Activated CD4-positive, alpha-beta T cell treated with anti-CD3 and anti-CD28 coated beads, Interleukin-2, amount 50 U/mL, for 16 hours (primary cell): ENCODE results near the gene SLC35F3.

Source experiments
- DNase-seq: peaks from one replicate; pipeline ENCODE4 v3.0.0-alpha.2; 2020

SLC35F3 gene

GRCh38 chr1:234265321-234265720 lies 360.8 kb downstream of the SLC35F3 start:
- DNase-seq = no peak

DNA sequence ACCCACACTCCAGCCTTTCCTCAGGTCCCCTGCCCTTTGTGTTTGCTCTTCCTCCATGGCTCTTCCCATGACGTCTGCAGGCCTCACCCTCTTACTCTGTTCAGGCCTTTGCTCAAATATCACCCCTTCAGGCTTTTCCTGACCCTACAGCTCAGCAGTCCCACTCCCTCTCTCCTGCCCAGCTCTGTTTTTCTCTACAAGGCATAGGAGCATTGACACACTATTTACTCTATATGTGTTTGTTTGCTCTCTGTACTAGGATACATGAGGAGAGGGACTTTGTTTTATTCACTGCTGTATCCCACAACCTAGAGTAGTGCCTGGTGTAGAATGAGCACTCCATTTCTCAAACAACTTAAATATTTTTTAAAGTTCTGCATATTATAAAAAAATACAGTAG lies 361.4 kb downstream of the SLC35F3 start:
- DNase-seq = no peak

GRCh38 chr1:234270093-234270492 lies 365.6 kb downstream of the SLC35F3 start:
- peak; percentile 57 for DNase-seq

DNA sequence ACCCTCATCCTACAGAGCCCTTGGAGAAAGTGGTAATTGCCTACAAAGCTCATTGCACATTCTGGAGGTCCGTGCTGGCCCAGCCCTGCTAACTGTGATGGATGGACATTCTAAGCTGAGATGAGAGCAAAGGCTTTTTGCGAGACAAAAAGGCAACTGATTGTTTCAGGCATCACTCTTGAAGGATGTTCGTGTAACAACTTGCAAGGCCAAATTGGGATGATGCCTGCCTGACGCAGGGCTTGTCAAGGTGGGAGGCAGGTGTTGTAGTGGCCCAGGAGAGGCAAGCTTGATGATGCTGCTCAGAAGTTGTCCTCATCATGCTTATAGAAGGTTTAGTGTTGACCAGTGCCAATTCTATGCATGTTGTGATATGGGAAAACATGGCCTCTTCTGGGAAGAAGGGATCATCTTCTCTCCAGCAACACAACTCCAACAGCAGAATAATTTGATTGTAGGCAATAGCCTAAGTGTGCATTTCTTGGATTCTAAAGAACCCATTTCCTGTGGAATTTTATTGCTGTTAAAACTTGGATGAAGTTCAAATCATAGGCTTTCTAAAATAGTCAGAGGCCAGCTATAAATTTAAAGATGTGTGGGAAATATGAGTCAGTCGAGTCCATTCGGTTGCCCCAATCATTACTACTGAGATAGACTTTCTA lies 366.2 kb downstream of the SLC35F3 start:
- no peak for DNase-seq

GRCh38 chr1:234271243-234271606 lies 366.7 kb downstream of the SLC35F3 start:
- DNase-seq = peak; percentile 80

DNA sequence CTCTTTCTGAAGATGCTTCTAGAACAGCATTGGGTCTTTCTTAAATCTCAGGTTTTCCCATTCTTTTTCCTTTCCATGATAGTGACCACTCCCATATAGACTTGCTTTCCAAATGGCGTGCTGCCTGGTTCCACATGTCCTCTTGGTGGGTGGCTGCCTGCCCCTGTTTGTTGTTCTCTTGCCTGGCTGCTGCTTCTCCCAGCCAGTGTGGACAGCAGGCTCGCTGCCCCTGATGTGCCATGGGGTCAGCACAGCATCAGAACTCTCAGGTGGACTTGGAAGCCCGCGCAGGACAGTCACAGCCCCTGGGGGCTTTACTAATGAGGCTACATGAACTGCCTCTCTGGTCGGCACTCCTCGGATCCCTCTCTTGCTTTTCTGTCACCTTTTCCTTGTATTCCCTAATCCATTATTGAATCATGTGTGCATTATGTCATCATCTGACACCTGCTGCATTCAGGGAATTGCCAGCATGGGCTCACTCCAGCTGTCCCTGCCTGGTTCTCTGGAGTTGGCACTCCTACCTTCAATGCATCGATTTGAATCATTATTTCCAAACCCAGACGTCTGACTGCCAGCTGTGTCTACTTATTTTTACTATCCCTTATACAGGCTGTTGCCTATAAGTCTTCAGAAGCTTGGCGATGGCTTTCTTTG lies 368.3 kb downstream of the SLC35F3 start:
- no peak for DNase-seq

GRCh38 chr1:234273981-234274380 lies 369.5 kb downstream of the SLC35F3 start:
- no peak for DNase-seq

DNA sequence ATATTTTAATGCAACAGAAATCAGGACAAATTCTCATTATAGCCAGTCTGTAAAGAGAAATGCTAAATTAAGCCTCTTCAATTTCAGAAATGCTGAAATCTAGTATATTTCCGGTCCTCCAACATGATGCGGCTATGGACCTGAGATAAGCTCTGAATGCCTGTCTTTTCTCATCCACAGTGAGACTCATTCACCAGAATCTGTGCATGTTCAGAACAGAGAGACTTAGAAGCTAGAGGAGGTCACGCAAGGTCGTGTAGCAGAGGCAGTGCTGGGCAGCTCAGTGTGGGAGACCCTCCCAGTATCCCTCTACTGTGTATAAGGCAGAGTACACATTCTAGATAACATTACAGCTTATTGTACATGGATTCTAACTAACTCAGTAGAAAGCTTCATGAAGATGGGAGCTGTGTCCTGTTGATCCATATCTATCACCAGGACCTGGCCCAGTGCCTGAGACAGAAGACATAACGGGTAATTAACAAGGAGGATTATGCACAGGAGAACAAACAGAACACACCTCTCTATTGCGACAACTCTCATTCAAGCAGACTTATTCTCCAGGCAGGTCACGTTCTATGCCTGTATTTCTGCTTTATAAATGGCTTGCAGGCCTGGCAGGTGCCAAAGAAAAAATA lies 371.8 kb downstream of the SLC35F3 start:
- DNase-seq = no peak

DNA sequence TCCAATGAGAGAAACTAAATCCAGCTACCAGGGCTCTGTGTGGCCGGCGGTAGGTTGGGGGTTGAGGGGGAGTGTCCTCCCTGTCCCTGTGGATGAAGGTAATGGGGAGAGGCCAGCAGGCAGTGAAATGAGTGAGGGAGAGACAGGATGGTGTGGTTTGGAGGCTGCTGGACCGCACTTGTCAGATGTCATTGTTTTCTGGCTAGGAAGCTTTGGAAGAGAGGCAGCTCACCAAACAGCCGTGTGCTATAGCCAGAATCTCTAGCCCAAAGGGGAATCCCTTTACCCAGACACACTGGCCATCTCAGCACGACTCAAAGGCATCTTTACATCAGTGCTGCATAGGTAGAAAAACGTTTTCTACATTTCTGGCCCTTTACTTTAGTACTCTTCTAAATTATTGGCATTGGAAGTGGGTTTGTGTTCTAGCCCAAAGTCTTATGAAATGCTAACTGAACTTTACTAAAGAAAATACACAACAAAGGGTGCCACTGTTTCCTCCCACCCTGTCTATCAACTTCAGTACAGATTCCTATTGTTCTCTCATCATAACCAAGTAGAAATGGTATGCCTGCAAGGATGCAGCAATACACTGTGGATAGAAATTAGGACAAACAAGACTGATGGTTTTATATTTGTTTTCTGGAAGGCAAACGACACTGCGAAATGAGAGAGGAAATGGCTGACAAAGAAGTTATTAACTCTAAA lies 372.8 kb downstream of the SLC35F3 start:
- no peak for DNase-seq

- no peak for DNase-seq
Observed at GRCh38 chr1:234279021-234279420, 374.5 kb downstream of the SLC35F3 start.

DNA sequence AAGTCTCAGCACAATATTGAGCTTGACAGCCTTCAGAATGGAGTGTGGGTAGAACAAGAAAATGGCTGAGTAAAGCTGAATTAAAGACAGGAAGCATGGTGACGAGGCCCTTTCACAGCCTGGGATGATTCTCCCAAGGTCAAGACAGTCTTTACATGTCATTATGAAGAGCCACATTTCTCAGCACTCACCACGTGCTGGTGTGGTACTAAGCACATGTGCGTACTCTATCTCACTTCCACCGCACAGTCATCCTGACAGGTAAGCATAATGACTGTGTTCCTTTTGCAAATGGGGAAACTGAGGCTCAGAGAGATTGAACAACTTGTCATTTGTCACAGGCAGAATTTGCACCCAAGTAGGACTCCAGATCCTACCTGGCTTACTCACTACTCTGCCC lies 376.0 kb downstream of the SLC35F3 start:
- no peak for DNase-seq

GRCh38 chr1:234281826-234282489 lies 377.5 kb downstream of the SLC35F3 start:
- DNase-seq = no peak

DNA sequence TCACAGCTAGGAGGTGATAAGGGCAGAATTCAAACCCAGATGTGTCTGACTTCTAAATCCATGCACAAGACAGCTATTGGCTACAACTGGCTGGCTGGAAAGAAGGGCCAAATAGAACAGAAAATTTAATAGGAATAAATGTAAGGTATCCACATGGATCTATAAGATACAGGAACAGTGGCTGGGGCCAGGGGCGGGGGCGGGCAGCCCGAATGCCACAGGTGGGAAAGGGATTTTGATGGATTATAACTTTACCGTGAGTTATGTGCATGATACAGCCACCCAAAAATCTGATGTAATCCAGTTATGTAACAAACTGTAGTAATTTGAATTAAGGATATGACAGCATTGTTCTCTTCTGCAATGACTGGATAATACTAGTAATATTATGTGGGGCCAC lies 381.7 kb downstream of the SLC35F3 start:
- no peak for DNase-seq

DNA sequence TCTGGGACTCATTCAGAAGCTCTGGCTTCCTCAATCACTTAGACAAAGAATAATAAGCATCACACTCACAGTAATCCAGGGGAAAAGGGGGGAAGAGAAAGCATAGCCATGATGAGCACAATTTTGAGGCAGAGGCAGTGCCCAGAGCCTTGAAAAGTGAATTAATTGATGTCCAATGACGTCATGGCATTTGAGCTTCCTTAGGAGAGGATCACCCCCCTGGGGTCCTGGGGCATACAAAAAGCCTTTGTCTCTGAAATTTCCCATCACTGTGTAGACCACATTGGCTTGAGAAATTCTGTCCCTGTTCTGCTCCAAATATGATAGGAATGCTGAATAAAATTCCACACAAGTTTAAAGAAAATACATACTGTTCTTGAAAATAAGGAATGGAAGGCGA lies 384.5 kb downstream of the SLC35F3 start:
- no peak for DNase-seq

GRCh38 chr1:234289538-234290305 lies 385.2 kb downstream of the SLC35F3 start:
- DNase-seq = no peak

- DNase-seq = no peak
Observed at GRCh38 chr1:234292011-234292410, 387.5 kb downstream of the SLC35F3 start.

DNA sequence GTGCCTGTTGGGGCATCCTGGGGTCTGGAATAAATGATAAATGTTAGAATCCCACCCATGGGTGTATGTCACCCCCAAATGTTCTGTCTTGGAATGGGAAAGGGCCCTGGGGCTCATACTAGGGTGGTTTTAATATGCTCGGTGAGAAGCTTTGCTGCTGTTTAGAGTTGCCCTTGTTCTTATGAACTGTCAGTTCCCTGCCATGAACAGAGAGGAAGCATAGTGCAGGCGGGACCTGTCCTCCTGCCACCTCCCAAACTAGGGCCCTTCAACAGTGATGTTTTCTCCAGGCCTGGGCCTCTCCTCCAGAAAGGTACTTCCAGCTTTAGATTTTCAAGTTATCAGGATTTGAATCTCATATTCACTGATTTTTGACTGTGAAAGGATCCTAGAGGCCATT lies 388.1 kb downstream of the SLC35F3 start:
- DNase-seq = no peak

DNA sequence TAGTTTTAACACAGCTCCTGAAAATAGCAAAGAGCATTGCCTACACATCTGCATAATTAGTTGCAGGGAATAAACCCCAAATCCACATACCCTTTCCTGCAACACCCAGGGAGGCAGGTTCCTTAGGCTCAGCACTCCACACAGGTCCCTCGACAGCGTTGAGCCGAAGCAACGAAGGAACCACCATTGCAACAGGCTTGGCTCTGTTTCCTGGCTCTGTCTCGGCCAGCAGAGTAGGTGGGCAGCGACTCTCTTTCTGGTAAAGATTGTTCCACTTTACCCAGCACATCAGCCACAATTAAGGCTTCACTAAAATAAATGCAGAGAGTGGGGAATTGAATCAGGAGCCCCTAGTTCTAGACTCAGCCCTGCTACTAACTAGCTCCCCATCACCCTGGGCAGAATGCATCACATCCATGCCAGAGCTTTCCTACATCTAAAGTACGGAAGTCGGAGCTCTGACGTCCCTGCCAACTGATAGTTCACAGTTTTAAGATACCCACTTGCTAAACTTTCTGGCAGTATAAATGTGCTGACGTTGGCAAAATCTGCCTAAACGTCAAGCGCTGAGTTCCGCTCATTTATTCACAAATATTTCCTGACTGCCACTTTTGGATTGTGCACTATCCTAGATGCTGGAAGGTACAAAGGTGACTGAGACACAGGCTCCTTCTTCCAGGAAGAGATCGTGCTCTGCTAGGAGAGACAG lies 389.8 kb downstream of the SLC35F3 start:
- DNase-seq = no peak

- DNase-seq = no peak
Observed at GRCh38 chr1:234295068-234295467, 390.6 kb downstream of the SLC35F3 start.

GRCh38 chr1:234295626-234296025 lies 391.1 kb downstream of the SLC35F3 start:
- DNase-seq = no peak

DNA sequence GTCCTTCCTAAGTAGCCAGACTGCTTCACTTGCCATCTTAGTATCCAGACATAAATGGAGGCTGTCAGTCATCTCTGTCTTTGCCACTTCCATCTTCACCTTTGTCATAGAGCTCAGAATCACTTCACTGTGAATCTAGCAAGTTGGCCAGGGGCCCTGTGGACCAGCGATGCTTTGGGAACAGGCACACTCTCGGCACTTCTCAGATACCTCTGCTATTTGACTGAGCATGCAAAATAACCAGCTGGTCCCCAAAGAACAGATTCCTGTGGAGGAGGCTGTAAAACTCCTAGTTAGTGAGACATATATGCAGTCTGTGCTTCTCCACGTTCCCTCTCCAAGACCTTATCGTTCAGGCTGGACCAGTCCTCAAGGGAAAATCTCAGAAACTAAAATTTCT lies 392.0 kb downstream of the SLC35F3 start:
- DNase-seq = no peak

GRCh38 chr1:234297668-234298067 lies 393.2 kb downstream of the SLC35F3 start:
- DNase-seq = no peak
